Activated CD4-positive, alpha-beta T cell treated with anti-CD3 and anti-CD28 coated beads for 1 hour (primary cell): ENCODE data around the gene SLC24A4.

Source experiments
- DNase-seq: peaks from one replicate; pipeline ENCODE4 v3.0.0-alpha.2; 2020

The SLC24A4 gene

GRCh38 chr14:92441751-92442504, 119.0 kb downstream of the SLC24A4 start:
- DNase-seq: no peak

GRCh38 chr14:92443167-92443566, 120.2 kb downstream of the SLC24A4 start:
- DNase-seq: no peak

DNA sequence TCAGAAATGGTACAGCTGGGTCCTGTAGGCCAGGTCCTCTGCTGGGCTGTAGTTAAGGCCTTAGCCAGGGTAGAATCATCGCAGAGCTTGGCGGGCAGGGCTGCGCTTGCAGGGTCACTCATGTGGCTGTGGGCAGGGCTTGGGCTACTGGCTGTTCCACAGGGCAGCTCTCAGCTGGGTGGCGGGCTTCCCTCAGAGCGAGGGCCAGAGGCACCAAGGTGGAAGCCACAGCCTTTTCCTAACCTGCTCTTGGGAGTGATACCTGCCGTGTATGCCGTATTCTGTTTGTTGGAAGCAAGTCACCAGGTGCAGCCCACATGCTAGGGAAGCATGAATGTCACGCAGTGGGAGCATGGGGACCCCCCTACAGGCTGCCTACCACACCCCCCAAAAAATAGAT, 120.8 kb downstream of the SLC24A4 start:
- DNase-seq: no peak

DNA sequence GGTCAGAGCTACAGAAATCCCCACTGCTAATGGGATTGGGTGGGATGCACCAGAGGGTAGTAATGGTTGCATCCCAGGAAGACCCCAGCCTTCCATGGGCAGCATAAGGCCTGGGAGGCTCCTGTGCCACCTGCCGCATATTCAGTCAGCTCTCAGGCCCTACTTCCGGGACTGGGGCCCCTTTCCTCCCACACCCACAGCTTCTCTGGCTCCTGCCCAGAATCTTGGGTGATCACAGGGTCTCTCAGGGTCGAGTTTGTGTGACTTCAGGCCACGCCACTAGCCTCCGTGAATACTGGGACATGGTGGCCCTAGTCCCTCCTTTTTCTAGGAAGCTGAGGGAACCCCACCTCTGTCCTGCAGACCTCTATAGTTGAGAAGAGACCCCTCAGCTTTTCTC, 123.8 kb downstream of the SLC24A4 start:
- no peak for DNase-seq

DNA sequence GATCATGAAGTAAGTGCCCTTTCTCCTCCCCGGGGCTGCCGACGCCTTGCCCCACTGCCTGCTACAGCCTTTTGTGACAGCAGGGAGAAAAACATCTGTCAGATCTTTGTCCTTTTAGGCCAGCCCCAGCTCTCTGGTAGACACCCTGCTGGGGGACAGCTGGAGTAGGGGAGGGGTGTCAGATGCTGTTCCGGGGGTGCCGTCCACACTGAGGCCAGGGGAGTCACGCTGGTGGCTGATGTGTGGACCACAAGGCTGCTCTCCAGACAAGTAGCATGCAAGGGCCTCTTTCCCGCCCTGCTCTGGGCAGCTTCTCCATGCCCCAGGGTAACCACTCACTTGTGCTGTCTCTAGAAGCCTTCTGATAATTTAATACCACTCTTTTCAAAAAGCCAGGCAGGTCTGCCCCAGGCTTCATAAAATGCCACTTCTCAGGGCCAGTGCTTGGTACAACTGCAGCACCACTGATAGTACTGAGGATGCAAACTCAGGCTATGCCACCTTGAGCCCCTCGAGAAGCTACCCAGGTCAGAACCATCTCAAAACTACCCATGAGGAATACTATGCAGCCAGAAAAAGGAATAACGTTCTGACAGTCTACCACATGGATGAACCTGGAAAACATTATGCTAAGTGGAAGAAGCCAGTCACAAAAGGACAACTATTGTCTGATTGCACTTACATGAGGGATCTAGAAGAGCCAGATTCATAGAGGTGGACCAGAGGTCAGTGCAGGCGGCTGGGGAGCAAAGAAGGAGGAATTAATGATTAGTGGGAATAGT, 124.6 kb downstream of the SLC24A4 start:
- no peak for DNase-seq

GRCh38 chr14:92448786-92449185, 125.8 kb downstream of the SLC24A4 start:
- DNase-seq: no peak

GRCh38 chr14:92449404-92450181, 126.6 kb downstream of the SLC24A4 start:
- DNase-seq: no peak

GRCh38 chr14:92450351-92451070, 127.5 kb downstream of the SLC24A4 start:
- no peak for DNase-seq

DNA sequence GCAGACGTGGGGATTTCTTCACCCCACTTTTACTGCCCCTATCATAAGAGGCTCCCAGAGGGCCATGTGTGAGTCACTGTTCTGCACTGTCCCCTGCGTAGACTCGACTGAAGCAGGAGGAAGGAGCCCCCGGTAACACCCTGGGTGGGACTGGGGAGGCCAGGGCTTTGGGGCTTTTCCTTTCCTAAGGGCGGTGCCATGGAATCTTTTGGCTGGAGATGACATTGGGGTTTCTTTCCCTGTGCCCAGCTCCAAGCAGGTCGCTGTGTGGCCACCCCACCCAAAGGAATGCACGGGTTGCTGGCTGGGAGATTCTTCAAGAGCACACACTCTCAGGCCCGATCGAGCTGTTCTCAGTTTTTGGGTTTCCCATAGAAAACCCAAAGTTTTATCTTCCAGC, 128.3 kb downstream of the SLC24A4 start:
- DNase-seq: no peak

- DNase-seq: no peak
Observed at GRCh38 chr14:92451755-92452154, 128.8 kb downstream of the SLC24A4 start.

GRCh38 chr14:92452471-92452870, 129.5 kb downstream of the SLC24A4 start:
- DNase-seq: no peak

DNA sequence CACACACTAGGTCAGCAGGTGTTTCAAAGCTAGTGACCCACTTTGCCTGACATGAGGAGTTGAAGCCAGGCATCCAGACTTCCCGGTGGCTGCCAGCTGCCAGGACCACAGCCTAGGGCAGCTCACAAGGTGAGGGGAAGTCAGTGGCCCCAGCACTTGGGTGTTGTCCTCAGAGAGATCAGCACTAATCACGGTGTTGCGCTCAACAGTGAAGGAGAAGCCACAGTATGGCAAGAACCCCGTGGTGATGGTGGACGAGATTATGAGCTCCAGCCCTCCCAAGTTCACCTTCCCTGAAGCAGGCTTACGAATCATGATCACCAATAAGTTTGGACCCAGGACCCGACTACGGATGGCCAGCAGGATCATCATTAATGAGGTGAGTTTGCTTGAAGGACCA, 130.7 kb downstream of the SLC24A4 start:
- no peak for DNase-seq

- no peak for DNase-seq
Observed at GRCh38 chr14:92455231-92455630, 132.3 kb downstream of the SLC24A4 start.

- no peak for DNase-seq
Observed at GRCh38 chr14:92456215-92457015, 133.4 kb downstream of the SLC24A4 start.

DNA sequence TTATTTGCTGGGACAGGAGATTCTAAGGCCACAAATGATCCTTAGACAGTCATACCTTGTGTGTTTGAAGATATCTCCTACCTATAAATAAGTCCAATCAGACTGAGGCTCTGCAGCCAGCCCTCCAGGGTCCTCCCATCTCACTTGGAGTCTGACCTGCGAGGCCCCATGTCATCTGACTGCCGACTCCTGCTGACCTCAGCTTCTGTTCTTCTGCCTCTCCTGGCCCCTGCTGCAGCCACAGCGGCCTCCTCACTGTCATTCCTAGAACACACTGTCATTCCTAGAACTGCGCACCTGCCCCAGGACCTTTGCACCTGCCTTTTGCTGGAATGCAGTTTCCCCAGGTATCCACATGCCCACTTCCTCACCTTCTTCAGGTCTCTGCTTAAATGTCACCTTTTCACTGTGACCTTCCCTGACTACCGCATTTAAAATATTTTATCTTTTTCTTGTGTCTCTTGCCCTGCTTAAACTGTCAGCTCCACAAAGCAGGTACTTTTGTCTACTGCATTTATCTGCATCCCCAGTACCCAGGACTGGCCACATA, 134.1 kb downstream of the SLC24A4 start:
- DNase-seq: no peak

DNA sequence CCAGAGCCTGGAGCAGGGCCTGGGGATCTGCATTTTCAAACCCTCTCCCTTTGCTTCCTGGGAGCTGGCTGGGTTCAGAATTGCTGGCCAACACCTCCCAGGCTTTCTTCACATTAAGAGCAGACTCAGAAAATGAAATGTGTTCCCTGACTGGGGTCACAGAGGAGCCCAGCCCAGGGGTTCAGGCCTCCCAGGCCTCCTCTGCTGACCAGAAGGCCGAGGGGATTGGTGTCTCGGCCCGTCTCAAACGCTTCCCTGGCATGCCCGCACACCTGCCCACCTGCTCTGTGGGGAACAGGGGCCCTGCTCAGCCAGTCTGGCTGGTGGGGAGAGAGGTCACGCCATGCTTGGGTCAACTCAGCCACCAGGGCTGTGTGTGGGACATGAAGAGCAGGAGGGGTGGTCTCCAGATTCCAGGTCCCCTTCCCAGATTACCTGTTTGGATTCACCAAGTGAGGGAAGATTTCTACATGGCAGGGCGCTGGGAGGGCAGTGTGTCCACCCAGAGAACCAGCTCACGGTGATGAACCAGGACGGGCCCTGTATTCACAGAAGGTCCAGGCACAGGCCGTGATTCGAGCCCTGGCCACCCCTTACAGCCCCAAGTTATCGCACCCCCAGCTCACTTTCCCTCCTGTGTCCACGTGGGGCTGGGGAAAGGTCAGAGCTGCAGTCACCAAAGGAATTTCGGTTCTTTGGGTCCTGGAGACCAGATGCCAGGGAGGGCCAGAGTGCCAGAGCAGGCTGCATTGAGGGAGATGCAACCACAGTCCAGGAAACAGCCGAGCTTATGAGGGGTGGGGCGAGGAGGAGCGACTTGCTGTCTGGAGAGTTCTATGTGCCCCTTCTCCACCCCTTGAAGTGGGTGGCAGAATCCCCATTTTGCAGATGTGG, 135.4 kb downstream of the SLC24A4 start:
- DNase-seq: no peak

GRCh38 chr14:92459030-92459949, 136.3 kb downstream of the SLC24A4 start:
- DNase-seq: no peak

- DNase-seq: no peak
Observed at GRCh38 chr14:92459950-92460421, 137.0 kb downstream of the SLC24A4 start.

GRCh38 chr14:92460541-92460915, 137.6 kb downstream of the SLC24A4 start:
- no peak for DNase-seq
